Epithelial cell of proximal tubule (primary cell): ENCODE measurements around the gene SEC16A. TPM values are rescaled to one million over a fixed set of nuclear protein-coding genes. Genes with fewer than 3 reads are reported as not detected.

Source experiments
- DNase-seq: peaks from one replicate; pipeline ENCODE4 v3.0.0-alpha.2; 2011; ENCODE audit warnings: low read depth
- H3K4me3 ChIP-seq: 2 replicates; pipeline ENCODE4 v1.5.1; 2011; ENCODE audit warnings: low read depth, mild to moderate bottlenecking, low read length
- total RNA-seq: library from RNA; depleted of rRNA; stranded (reverse); fragments of >200 nt; gene quantifications from 2 replicates; pipeline ENCODE4 v1.2.3, GENCODE V29; 2015
- TF ChIP-seq, protein P1 (sequence below): conservative IDR thresholded peaks from 2 replicates; pipeline ENCODE4 v1.5.1; 2012; ENCODE audit warnings: low read depth, mild to moderate bottlenecking, low read length

SEC16A gene
- total RNA-seq, 1 donor from 2014 or later: 41.7 TPM

- no peak overlapping the region for H3K4me3 ChIP-seq
- TF ChIP-seq, protein P1, sequence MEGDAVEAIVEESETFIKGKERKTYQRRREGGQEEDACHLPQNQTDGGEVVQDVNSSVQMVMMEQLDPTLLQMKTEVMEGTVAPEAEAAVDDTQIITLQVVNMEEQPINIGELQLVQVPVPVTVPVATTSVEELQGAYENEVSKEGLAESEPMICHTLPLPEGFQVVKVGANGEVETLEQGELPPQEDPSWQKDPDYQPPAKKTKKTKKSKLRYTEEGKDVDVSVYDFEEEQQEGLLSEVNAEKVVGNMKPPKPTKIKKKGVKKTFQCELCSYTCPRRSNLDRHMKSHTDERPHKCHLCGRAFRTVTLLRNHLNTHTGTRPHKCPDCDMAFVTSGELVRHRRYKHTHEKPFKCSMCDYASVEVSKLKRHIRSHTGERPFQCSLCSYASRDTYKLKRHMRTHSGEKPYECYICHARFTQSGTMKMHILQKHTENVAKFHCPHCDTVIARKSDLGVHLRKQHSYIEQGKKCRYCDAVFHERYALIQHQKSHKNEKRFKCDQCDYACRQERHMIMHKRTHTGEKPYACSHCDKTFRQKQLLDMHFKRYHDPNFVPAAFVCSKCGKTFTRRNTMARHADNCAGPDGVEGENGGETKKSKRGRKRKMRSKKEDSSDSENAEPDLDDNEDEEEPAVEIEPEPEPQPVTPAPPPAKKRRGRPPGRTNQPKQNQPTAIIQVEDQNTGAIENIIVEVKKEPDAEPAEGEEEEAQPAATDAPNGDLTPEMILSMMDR: no peak
- DNase-seq: no peak
Observed at GRCh38 chr9:136401173-136401922, 81.5 kb downstream of the SEC16A start.

DNA sequence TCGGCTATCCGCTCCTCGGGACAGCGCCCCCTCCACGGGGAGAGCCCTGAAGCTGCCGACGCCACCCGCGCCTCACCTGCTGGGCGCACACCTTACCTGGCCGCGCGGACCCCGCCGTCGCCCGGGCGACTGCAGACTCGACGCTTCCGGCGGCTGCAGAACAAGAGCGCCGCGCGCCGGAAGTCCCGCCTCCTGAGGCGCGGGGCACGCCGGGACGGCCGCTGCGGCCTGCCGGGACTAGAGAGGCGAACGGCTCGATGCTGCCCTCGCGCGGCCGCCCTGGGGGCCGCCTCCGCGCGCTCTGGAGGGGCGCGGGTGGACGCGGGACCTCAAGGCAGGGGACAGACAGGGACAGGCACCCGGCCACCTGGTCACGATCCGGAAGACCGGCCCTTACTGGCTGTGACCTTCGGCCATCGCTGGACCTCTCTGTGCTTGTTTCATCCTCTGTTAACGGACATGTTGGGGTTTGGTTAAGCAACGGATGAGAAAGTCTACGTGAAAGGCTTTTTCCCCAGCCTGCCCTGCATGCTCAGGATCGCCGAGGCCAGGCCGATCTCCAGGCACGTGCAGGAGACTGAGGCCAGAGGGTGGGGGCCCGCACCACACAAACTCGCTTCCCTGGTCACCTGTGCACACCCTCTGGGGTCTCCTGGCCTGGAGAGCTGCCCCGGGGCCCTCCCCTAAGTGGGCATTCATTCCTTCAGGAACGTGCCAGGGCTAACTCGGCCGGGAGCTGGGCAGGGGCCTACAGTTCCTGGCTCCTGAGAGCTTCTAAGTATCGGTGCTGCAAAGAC lies 82.6 kb downstream of the SEC16A start, which contains the start of gene SNAPC4:
Gene SNAPC4, minus strand, starts transcription at position 133 of the 797 bp plus-strand sequence. CDS start 1,742 bp downstream, outside the sequence.
- TF ChIP-seq, protein P1: peak; percentile 76
- no peak for DNase-seq
- H3K4me3 ChIP-seq: peak within 1 kb of the TSS; percentile 96

- TF ChIP-seq, protein P1: no peak
- DNase-seq: no peak
- peak overlapping the region; percentile 96 for H3K4me3 ChIP-seq
Observed at GRCh38 chr9:136399176-136400037, 83.4 kb downstream of the SEC16A start.

DNA sequence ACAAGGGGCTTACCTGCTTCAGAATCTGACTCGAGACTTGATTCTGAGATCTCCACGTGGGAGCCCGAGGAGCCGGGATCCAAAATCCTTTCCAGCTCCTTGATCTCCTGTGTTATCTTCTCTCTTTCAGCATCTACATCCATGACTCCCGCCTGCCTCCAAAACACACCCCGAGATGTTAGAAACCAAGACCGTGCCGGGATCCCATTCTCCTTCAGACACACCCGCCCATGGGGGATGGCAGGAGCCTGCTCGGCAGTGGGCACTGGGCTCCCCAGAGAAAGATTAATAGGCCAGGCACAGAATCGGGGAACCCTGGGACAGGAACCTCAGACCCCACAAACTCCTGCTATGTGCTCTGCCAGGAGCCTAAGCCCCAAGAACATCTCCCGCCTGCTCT lies 84.6 kb downstream of the SEC16A start:
- TF ChIP-seq, protein P1: no peak
- peak overlapping the region; percentile 96 for H3K4me3 ChIP-seq
- no peak for DNase-seq

- no peak for DNase-seq
- no peak overlapping the region for H3K4me3 ChIP-seq
- TF ChIP-seq, protein P1: no peak
Observed at GRCh38 chr9:136397643-136398042, 85.2 kb downstream of the SEC16A start.

- no peak for DNase-seq
- no peak overlapping the region for H3K4me3 ChIP-seq
- TF ChIP-seq, protein P1: no peak
Observed at GRCh38 chr9:136396219-136396515, 86.7 kb downstream of the SEC16A start.
